ENCODE results near the gene GIGYF1. TPM values are rescaled to one million over a fixed set of nuclear protein-coding genes. Genes with fewer than 3 reads are reported as not detected.

GIGYF1 gene
- polyA plus RNA-seq, 1 donor (not counting 4 experiments of a cell fraction or from before 2014, with no cell fraction given): 4.0 TPM

DNA sequence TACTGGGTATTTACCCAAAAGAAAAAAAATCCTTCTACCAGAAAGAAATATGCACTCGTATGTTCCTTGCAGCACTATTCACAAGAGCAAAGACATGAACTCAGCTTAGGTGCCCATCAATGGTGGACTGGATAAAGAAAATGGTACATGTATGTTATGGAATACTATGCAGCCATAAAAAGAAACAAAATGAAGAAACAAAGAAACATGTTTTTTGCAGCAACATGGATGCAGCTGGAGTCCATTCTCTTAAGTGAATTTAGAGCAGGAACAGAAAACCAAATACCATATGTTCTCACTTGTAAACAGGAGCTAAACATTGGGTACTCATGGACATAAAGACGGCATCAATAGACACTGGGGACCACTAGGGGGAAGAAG is 26.0 kb downstream of the GIGYF1 start:
- Histone ChIP-seq H3K27me3 (ENCODE audit: control insufficient read depth, extremely low read depth, insufficient read depth, low read length) (no peaks in the 10 kb centered on the region), H3K36me3 (ENCODE audit: control insufficient read depth in 2 of 2, extremely low read depth in 1 of 2, insufficient read depth in 2 of 2, low read length in 2 of 2) (no peaks in the 10 kb centered on the region), H3K4me2 (ENCODE audit: control insufficient read depth, extremely low read depth, insufficient read depth, low read depth, low read length) (no peak overlapping the region), H3K9ac (ENCODE audit: control insufficient read depth, extremely low read depth, insufficient read depth, low read length) (no peak overlapping the region), H4K20me1 (ENCODE audit: control insufficient read depth, extremely low read depth, insufficient read depth, low read length) (no peaks in the 10 kb centered on the region), H2AFZ (ENCODE audit: control insufficient read depth, low read length) (no peak overlapping the region), H3K4me3 (ENCODE audit: control insufficient read depth in 2 of 3, extremely low read depth in 1 of 3, insufficient read depth in 2 of 3, low read depth in 1 of 3, low read length in 3 of 3) (no peak overlapping the region), H3K9me3 (ENCODE audit: control insufficient read depth, low read depth, low read length) (no peaks in the 10 kb centered on the region), H3K9me1 (ENCODE audit: control insufficient read depth, extremely low read depth, insufficient read depth, low read length) (no peaks in the 10 kb centered on the region), H3K79me2 (ENCODE audit: control insufficient read depth, insufficient read depth, low read length) (no peaks in the 10 kb centered on the region), H3K4me1 (ENCODE audit: control insufficient read depth, extremely low read depth, insufficient read depth, low read length) (no peaks in the 10 kb centered on the region), H3K27ac (ENCODE audit: control insufficient read depth, insufficient read depth, low read length) (no peak overlapping the region)
- dilution Hi-C loops (cut with MboI; ENCODE audit: extremely low pct_ligation_motif_present, low sequenced_read_pairs): no loop called here
- no peak for TF ChIP-seq EZH2 (IDR thresholded peaks at IDR 0.05; ENCODE audit: low read length)
- TF ChIP-seq, protein P1, sequence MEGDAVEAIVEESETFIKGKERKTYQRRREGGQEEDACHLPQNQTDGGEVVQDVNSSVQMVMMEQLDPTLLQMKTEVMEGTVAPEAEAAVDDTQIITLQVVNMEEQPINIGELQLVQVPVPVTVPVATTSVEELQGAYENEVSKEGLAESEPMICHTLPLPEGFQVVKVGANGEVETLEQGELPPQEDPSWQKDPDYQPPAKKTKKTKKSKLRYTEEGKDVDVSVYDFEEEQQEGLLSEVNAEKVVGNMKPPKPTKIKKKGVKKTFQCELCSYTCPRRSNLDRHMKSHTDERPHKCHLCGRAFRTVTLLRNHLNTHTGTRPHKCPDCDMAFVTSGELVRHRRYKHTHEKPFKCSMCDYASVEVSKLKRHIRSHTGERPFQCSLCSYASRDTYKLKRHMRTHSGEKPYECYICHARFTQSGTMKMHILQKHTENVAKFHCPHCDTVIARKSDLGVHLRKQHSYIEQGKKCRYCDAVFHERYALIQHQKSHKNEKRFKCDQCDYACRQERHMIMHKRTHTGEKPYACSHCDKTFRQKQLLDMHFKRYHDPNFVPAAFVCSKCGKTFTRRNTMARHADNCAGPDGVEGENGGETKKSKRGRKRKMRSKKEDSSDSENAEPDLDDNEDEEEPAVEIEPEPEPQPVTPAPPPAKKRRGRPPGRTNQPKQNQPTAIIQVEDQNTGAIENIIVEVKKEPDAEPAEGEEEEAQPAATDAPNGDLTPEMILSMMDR (optimal IDR thresholded peaks at IDR 0.05 in 1 of 3, IDR thresholded peaks at IDR 0.05 in 1 of 3, conservative IDR thresholded peaks at IDR 0.05 in 1 of 3; ENCODE audit: extremely low read depth in 1 of 3, insufficient read depth in 2 of 3, low read length in 3 of 3): no peak
- DNase-seq (ENCODE audit: low read depth, low spot score) (no peak), FAIRE-seq (no peak)

DNA sequence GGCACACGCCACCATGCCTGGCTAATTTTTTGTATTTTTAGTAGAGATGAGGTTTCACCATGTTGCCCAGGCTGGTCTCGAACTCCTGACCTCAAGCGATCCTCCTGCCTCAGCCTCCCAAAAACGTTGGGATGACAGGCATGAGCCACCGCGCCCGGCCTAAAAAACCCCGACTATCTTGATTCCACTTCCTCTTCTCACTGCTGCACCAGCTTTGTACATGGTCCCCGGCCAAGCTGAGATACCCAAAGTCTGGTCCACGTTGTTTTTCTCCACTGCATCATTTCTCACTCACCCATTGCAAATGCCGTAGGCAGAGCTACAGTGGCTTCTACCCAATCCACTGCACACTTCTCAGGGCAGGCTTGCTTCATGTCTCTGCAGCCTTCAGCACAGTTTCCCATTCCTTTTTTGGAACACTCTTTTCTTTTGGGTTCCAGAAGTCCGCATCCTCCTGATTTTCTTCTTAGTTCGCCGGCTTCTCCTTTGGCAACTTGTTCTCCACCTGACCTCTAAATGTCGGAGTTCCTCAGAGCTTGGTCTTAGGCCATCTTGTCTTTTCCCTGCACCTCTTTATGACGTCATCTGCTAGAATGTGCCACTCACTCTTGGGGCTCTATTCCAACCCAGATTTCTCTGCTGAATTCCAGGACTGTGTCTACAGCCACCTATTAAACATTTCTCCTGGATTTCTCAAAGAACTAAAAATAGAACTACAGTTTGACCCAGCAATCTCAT is 26.6 kb downstream of the GIGYF1 start:
- TF ChIP-seq, protein P1 (optimal IDR thresholded peaks at IDR 0.05 in 1 of 3, IDR thresholded peaks at IDR 0.05 in 1 of 3, conservative IDR thresholded peaks at IDR 0.05 in 1 of 3; ENCODE audit: extremely low read depth in 1 of 3, insufficient read depth in 2 of 3, low read length in 3 of 3): no peak
- H3K4me3 ChIP-seq (ENCODE audit: control insufficient read depth in 2 of 3, extremely low read depth in 1 of 3, insufficient read depth in 2 of 3, low read depth in 1 of 3, low read length in 3 of 3): no peak overlapping the region
- H3K9me1 ChIP-seq (ENCODE audit: control insufficient read depth, extremely low read depth, insufficient read depth, low read length): no peaks in the 10 kb centered on the region
- H3K27me3 ChIP-seq (ENCODE audit: control insufficient read depth, extremely low read depth, insufficient read depth, low read length): no peaks in the 10 kb centered on the region
- no peak overlapping the region for H3K27ac ChIP-seq (ENCODE audit: control insufficient read depth, insufficient read depth, low read length)
- no peak overlapping the region for H2AFZ ChIP-seq (ENCODE audit: control insufficient read depth, low read length)
- H3K36me3 ChIP-seq (ENCODE audit: control insufficient read depth in 2 of 2, extremely low read depth in 1 of 2, insufficient read depth in 2 of 2, low read length in 2 of 2): no peaks in the 10 kb centered on the region
- FAIRE-seq (no peak), DNase-seq (ENCODE audit: low read depth, low spot score) (no peak)
- H3K9ac ChIP-seq (ENCODE audit: control insufficient read depth, extremely low read depth, insufficient read depth, low read length): no peak overlapping the region
- H4K20me1 ChIP-seq (ENCODE audit: control insufficient read depth, extremely low read depth, insufficient read depth, low read length): no peaks in the 10 kb centered on the region
- no peaks in the 10 kb centered on the region for H3K4me1 ChIP-seq (ENCODE audit: control insufficient read depth, extremely low read depth, insufficient read depth, low read length)
- H3K79me2 ChIP-seq (ENCODE audit: control insufficient read depth, insufficient read depth, low read length): no peaks in the 10 kb centered on the region
- no peak overlapping the region for H3K4me2 ChIP-seq (ENCODE audit: control insufficient read depth, extremely low read depth, insufficient read depth, low read depth, low read length)
- dilution Hi-C loops (cut with MboI; ENCODE audit: extremely low pct_ligation_motif_present, low sequenced_read_pairs): no loop called here
- no peaks in the 10 kb centered on the region for H3K9me3 ChIP-seq (ENCODE audit: control insufficient read depth, low read depth, low read length)
